COR-L47 (cell line): ENCODE data around the gene PRC1.
"Not testable (repeated sequence)": the region's sequence is repeated elsewhere in the genome, so short reads cannot be mapped to it uniquely, and the experiment has no call there.

Experiments used
- DNase-seq: peaks from one replicate; lab custom pipeline; 2025; lab: John Stamatoyannopoulos, UW

The PRC1 gene

DNA sequence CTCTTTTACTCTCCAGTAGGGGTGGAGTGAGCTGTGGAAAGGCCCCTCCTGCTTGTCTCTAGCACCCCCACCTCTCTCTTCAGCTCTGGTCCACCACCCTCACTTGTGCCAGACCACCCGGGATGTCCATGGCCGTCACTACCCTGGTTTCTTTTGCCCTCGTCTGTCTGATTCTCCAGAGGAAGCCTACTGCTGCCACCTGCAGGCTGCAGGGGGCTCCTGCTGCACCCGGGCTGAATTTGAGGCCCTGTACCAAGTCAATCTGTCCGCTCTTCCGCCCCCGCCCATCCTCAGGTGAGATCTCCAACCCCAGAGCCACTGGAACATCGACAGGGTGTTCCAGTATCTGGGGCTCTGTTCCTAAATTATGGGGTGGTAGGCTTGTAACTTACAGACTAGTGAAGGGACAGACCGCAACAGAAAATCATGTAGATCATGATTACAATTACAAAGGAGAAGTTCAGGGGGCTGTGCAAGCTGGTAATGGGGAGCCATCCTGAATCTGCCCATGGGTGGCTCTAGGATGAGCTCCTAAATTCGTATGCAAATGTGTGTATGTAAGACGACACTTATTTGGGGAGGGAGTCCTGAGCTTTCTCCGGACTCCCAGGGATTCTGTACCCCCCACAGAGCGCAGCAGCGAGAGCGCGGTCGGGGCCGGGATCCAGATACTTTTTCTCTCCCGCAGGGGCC is 59.9 kb downstream of the PRC1 start:
- peak; percentile 89 for DNase-seq

DNA sequence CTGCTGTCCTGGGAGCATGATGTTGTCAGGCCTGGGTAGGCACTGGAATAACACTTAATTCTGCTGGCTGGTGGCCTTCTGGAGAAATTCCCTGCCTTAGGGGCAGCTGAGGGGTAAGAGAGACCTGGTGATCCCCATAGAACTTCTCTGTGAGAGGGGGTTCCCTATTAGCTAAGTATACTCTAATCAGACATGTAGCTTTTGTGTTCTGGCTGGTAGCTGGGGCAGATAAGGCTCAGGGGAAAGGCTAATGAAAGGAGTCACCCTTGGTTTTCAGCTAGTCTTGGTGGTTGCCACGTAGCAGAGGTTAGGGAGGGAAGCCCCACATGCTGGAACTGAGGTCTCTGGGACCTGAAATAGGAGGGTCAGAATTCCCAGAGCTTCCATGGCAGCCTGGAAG is 61.0 kb downstream of the PRC1 start:
- DNase-seq = no peak

DNA sequence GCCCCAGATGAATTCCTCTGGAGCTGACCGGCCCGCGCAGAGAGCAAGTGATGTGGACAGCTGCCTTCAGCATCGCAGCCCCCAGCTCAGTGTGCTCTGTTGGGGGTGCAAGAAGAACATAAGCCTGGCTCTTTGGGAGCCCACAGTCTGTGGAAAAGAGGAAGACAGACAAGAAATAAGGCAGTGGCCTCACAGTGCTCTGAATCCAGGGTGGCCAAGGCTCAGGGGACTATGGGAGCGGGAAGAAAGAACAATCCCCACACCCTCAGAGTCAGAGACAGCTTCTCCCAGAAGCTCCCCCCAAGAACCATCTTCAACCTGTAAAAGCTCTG is 61.7 kb downstream of the PRC1 start:
- no peak for DNase-seq

DNA sequence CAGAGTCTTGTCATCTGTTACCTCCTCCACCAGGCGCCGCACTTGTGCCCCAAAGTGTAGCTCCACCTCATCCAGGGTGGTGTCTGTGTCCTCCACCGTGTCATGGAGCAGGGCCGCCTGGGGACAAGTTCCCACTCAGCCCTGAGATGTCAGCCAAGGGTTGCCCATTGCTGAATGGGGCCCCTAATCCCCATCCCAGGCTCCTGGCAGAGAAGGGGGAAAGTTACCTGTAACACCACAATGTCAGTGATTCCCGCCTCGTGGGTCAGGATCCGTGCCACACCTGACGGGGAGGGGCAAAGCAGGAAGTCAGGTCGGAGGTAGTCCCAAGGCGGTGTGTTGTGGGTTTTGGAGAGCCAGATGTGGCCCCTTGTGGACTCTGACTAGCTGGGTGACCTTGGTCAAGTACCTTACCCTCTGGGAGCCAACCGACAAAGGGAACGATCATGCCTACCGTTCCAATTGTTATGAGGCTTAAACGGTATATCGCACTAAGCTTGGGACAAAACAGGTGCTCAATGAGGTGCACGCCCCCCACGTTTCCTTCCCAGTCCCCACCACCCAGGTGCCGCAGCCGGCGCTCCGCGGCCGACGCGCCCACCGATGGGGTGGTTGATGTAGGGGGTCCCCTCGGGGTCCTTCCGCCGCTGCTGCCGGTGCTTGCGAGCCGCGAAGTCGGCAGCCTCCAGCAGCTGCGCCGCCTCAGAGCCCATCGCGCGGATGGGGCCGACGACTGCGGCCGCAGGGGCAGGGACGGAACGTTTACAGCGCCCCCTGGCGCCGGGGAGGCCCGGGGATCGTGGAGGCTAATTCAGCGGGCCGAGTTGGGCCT is 62.3 kb downstream of the PRC1 start, which contains the start of gene HDDC3:
HDDC3 (minus strand) TSS at position 722 of the 832 bp plus-strand sequence; CDS start at position 713, 9 bp downstream.
- peak; percentile 83 for DNase-seq

DNA sequence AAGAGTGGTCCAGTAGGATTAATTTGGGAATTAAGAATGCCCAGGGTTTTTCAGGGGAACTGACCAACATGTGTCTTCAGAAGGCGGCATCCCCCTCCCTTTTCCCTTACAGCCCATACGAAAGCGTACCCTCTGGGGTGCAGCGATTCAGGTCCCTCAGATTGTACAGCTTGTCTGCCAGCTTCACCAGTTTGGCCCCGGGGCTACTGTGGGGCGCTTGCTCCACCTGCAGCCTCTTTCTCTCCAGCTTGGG is 62.8 kb downstream of the PRC1 start:
- DNase-seq = no peak

DNA sequence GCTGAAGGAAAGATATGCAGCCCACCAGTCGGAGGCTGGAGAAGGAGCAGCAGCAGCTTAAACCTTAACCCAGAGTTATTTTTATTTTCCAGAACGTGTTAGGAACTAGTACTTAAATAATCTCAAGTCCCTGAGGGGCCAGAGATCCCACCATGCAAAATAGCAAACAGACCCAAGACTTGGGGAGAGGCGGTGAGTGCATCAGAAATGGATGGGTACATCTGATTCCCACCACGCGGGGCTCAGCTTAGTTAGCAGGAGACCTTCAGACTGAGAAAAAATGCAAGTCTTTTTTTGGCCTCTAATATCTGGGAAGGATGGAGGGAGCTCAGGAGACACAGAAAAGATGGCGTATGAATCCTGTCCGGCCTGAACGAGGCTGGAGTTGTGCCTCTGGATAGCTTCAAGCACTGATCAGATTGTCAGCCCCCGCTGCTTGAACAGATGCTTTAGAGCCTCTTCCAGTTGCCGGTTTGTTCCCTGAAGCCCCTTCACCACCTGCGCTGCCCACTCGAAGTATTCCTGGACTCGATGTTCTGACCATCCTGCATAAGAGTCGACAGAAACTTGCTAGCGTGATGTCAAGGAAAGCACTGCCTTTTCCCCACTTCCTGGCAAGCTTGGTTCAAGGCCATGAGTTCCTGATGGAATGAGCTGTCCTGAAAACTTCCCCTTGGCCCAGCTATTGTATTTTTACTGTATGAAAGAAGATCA is 63.3 kb downstream of the PRC1 start:
- no peak for DNase-seq

DNA sequence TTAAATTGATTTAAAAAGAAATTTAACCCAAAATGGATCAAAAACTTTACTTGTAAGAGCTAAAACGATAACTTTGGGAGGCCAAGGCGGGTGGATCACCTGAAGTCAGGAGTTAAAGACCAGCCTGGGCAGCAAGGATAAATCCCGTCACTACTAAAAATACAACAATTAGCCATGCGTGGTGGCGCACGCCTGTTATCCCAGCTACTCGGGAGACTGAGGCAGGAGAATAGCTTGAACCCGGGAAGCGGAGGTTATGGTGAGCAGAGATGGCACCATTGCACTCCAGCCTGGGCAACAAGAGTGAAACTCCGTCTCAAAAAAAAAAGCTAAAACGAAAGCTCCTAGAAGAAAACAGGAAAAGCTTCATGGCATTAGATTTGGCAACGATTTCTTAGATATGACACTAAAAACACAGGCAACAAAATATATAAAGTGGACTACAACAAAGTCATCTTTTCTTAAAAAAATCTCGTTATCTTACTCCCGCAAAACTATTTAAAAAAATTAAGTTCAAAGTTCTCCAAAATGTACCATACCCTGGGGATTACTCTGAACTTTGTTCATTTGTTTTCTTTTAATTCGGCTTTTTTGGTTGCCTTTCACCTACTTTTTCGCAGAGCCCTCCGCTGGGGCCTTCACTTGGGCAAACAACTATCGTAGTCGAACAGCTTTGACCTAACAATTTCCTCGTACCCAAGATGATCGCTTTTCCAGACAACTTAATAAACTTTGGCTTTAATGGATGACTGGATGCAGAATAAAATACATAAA is 64.9 kb downstream of the PRC1 start:
- DNase-seq = no peak

DNA sequence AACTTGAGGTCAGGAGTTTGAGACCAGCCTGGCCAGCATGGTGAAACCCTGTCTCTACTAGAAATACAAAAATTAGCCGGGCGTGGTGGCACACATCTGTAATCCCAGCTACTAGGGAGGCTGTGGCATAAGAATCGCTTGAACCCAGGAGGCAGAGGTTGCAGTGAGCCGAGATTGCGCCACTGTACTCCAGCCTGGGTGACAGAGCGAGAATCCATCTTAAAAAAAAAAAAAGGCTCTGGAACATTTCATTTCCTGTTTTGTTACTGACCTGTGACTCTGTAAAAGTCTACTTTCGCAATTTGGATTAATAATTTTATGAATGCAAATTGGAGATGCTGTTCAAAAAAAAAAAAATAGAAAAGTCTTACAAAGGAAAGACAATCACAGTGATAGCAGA is 66.2 kb downstream of the PRC1 start:
- DNase-seq = not testable (repeated sequence)

DNA sequence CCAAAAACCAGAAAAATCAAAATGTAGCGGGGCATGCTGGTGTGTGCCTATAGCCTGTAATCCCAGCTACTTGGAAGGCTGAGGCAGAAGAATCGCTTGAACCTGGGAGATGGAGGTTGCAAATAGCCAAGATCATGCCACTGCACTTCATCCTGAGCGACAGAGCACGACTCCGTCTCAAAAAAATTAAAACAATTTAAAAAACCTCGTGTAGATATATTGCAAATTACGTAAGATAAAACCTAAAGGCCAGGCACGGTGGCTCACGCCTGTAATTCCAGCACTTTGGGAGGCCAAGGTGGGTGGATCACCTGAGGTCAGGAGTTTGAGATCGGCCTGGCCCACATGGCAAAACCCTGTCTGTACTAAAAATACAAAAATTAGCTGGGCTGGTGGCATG is 67.6 kb downstream of the PRC1 start:
- DNase-seq = not testable (repeated sequence)

DNA sequence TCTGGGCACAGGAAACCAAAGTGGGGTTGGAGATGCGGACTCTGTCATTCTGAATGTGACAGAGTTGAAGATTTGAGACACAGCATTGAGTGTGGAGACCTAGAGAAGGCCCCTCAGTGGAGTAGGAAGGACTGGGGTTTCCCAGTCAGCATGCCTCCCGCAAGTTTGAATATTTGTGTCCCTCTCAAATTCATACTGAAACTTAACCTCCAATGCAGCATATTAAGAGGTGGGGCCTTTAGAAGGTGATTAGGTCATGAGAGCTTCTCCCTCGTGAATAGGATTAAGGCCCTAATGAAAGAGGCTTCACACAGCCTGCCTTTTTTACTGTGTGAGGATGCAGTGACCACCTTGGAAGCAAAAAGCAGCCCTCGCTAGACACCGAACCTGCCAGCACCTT is 70.0 kb downstream of the PRC1 start:
- no peak for DNase-seq

DNA sequence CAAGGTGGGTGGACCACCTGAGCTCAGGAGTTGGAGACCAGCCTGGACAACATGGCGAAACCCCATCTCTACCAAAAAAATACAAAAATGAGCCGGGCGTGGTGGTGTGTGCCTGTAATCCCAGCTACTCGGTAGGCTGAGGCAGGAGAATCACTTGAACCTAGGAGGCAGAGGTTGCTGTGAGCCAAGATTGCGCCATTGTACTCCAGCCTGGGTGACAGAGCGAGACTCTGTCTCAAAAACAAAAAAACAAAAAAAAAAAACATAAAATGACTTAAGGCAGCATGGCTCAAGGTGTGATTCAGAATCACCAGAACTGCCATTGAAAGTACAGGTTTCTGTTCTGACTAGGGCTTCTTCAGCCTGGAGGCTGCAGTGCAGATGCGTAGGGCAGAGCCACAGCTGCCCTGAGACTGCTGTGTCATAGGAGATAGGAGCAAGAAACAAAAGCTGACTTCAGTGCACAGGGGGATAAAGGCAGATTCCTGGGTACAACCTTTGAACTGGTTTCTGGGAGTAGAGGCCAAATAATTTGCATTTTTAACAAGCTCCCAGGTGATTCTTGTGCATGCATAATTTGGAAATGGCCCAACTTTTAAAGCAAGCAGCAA is 71.5 kb downstream of the PRC1 start:
- DNase-seq = not testable (repeated sequence)

DNA sequence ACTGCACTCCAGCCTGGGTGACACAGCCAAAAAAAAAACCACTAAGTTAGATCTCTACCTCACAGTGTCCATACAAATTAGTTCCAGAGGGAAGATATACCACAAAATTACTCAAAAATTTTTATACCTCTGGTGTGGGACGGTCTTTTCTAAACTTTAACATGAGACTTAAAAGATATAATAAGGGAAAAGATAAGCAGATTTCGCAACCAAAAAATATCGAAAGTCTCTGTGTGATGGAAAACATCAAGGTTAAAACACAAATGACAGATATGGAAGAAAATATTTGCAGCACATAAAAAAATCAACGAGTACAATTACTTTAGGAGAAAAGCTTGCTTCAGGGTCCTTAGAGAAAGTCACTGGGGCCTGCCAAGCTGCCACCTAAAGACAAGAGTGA is 72.4 kb downstream of the PRC1 start:
- DNase-seq = no peak

DNA sequence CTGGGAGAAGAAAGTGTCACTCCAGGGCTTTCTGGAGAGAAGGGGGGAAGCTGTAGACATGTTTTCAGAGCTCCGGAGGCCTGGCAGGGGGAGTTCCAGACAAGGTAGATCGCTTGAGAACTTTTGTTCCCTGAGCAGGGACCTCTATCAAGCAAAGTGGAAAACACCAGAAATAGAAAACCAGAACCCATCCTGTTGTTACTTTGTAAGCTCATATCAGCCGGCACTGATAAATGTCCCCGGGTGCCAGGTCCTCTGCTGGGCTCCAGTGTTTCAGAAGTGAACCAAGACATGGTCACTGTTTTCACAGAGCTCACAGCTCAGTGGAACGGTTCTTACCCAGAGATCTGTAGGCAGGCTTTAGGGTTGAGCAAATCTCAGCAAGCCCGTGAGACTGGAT is 75.5 kb downstream of the PRC1 start:
- DNase-seq = no peak

DNA sequence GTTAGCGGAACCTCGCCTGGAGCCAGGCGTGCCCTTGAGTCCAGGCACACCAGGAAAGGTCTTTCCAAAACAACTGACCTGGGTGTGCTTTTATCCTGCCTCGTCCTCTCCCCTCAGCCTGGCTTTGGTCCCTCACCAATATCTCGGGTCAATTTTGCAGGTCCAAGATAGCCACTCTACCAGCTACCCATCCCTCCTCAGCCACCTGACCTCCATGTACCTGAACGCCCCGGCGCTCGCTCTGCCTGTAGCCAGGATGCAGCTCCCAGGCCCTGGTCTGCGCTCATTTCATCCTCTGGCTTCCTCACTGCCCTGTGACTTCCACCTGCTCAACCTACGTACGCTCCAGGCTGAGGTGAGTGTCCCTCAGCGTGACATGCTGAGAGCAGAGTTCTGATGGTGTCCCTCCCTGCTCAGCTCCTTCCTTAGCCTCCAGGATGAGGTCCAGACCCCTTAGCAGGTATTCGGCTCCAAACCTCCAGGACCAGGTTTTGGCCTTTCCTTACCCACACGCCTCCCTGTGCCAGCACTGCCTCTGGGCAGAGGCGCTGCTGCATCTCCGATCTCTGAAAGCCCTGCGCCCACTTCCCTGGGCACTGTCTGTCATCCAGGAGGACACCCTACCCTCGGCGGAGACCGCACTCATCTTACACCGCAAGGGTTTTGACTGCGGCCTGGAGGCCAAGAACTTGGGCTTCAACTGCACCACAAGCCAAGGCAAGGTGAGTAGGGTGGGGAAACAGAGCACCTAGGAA is 76.1 kb downstream of the PRC1 start:
- no peak for DNase-seq

DNA sequence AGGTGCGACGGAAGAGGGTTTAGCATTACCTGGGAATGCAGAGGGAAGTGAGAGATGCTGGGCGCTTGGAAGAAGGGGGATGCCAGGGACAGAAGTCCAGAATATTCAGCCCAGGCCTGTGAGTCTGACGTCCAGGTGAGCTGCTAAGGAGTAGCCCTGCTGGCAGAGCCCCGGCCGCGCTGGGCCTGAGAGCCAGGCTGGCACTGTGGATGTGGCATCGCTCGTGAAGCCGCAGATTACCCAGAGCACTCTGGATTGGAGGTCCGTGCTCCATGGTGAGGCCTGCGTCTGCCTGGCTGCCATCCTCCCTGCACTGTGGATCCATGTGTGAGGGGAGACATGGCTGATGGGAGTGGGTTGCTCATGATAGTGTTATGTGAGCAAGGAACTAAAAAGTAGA is 76.8 kb downstream of the PRC1 start:
- no peak for DNase-seq

DNA sequence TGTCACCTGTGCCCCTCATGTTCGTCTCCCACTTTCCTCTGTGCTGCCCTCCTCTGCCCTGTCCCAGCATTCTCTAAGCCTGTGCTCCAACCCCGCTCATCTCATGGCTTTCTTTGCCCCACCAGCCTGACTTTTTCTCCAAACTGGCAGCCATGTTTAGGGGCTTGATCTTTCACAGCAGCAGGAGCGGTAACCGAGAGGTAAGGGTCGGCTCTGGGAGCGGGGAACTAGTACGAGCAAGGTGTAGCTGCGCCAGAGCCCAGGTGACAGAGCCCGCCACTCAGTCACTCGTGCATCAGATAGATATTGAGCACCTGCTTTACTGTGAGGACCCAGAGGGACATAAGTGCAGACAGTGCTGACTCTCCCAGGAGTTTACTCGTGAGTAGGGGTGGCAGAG is 77.9 kb downstream of the PRC1 start:
- no peak for DNase-seq
